HG03064 (cell line): ENCODE measurements around the gene SLC26A6.

ENCODE experiments used
- ATAC-seq: cut with Tn5 transposase; IDR thresholded peaks from one replicate; pipeline ENCODE4 v1.9.1; 2021; ENCODE audit warnings: low read depth; ENCODE audit not compliant: unreplicated experiment

SLC26A6 gene

GRCh38 chr3:48581621-48582481 is 53.4 kb downstream of the SLC26A6 start:
- no peak for ATAC-seq

- ATAC-seq, result no peak
Observed at GRCh38 chr3:48576647-48577046, 58.6 kb downstream of the SLC26A6 start.
